Mammary epithelial cell (primary cell): ENCODE measurements around the gene ME3.

Source experiments
- CTCF ChIP-seq, 2 donors: IDR thresholded peaks in 1 of 2; conservative IDR thresholded peaks in 1 of 2; 2 replicates each; pipeline ENCODE4 v1.5.1; 2011 to 2012; ENCODE audit warnings: inconsistent platforms in 2 of 2, low read length in 2 of 2, mild to moderate bottlenecking in 2 of 2, control low read depth in 1 of 2, low read depth in 1 of 2; ENCODE audit not compliant: insufficient read depth in 1 of 2; ENCODE audit errors: extremely low read depth in 1 of 2
- EZH2 ChIP-seq: IDR thresholded peaks from 2 replicates; pipeline ENCODE4 v1.6.1; 2012; ENCODE audit warnings: low read length, inconsistent platforms, borderline replicate concordance

GRCh38 chr11:86492370-86493010, 179.9 kb downstream of the ME3 start:
- TF ChIP-seq CTCF (conservative IDR thresholded peaks at IDR 0.05 in 1 of 2, IDR thresholded peaks at IDR 0.05 in 1 of 2; ENCODE audit: extremely low read depth in 1 of 2, insufficient read depth in 1 of 2, low read depth in 1 of 2, low read length in 2 of 2) (no peak), EZH2 (no peak)
